H1 (cell line): Measurements from ENCODE around the gene ICE1.

Experiments
- EGR1 ChIP-seq: IDR thresholded peaks from 2 replicates; pipeline ENCODE4 v1.6.1; 2011; ENCODE audit warnings: low read depth, low read length, borderline replicate concordance
- FOSL1 ChIP-seq: IDR thresholded peaks from 2 replicates; pipeline ENCODE4 v1.6.1; 2011; ENCODE audit warnings: mild to moderate bottlenecking, low read depth, low read length, moderate library complexity; ENCODE audit not compliant: insufficient read depth
- KDM1A ChIP-seq: fragments of 200-600, 300-600 bp; sonication (generic); IDR thresholded peaks from 2 replicates; pipeline ENCODE4 v1.7.1; 2016; ENCODE audit warnings: mild to moderate bottlenecking, low read length, borderline replicate concordance
- RNF2 ChIP-seq: fragments of 200-900, 300-1000 bp; sonication (generic); IDR thresholded peaks from 2 replicates; pipeline ENCODE4 v1.7.1; 2016; ENCODE audit warnings: borderline replicate concordance, low read depth, mild to moderate bottlenecking, antibody characterized with exemption, low read length; ENCODE audit not compliant: poor library complexity, severe bottlenecking; ENCODE audit errors: missing control alignments
- RXRA ChIP-seq: IDR thresholded peaks from 2 replicates; pipeline ENCODE4 v1.6.1; 2011; ENCODE audit warnings: low read depth, mild to moderate bottlenecking, low read length, moderate library complexity; ENCODE audit not compliant: insufficient read depth

GRCh38 chr5:5414999-5415398 lies 7.5 kb upstream of the ICE1 start:
- TF ChIP-seq RNF2 (no peak), RXRA (no peak), FOSL1 (no peak), KDM1A (no peak), EGR1 (no peak)
